Neural cell (in vitro differentiated cells): Measurements from ENCODE around the gene IKZF1. TPM values are rescaled to one million over a fixed set of nuclear protein-coding genes. Genes with fewer than 3 reads are reported as not detected.

ENCODE experiments used
- H2AFZ ChIP-seq: fragments of 200-600, 300-800 bp; sonication (generic), shearing (Covaris generic); 2 replicates; pipeline ENCODE4 v1.6.0; 2014; ENCODE audit warnings: low read depth, mild to moderate bottlenecking, antibody characterized with exemption, low read length, moderate library complexity
- H3F3A ChIP-seq: fragments of 200-600 bp; shearing (Covaris generic); 2 replicates; pipeline ENCODE4 v1.6.1; 2016; ENCODE audit warnings: mild to moderate bottlenecking, moderate library complexity, mixed read lengths, antibody characterized with exemption, low read length; ENCODE audit not compliant: insufficient read depth, poor library complexity, severe bottlenecking
- H3K27ac ChIP-seq: fragments of 200-600, 300-800 bp; sonication (generic), shearing (Covaris generic); 2 replicates; pipeline ENCODE4 v1.5.1; 2014; ENCODE audit warnings: mild to moderate bottlenecking, low read length, moderate library complexity
- H3K27me3 ChIP-seq: fragments of 300-800, 200-600 bp; sonication (generic), shearing (Covaris generic); 2 replicates; pipeline ENCODE4 v1.6.0; 2014; ENCODE audit warnings: mild to moderate bottlenecking, low read depth, low read length, moderate library complexity; ENCODE audit not compliant: insufficient read depth
- H3K36me3 ChIP-seq: fragments of 300-800, 200-600 bp; sonication (generic), shearing (Covaris generic); 2 replicates; pipeline ENCODE4 v1.5.1; 2014; ENCODE audit warnings: mild to moderate bottlenecking, antibody characterized with exemption, low read length, moderate library complexity; ENCODE audit not compliant: insufficient read depth
- H3K4me2 ChIP-seq: fragments of 300-800, 200-600 bp; sonication (generic), shearing (Covaris generic); 2 replicates; pipeline ENCODE4 v1.6.0; 2014; ENCODE audit warnings: mild to moderate bottlenecking, low read length
- H3K4me3 ChIP-seq: fragments of 300-800, 200-600 bp; sonication (generic), shearing (Covaris generic); 2 replicates; pipeline ENCODE4 v1.5.1; 2014; ENCODE audit warnings: mild to moderate bottlenecking, low read length, moderate library complexity
- H3K79me2 ChIP-seq: fragments of 200-600 bp; shearing (Covaris generic); replicated peaks from 2 replicates; pipeline ENCODE4 v1.6.0; 2014; ENCODE audit warnings: mild to moderate bottlenecking, low read length, moderate library complexity; ENCODE audit not compliant: insufficient read depth
- H3K9ac ChIP-seq: fragments of 300-800, 200-600 bp; sonication (generic), shearing (Covaris generic); 2 replicates; pipeline ENCODE4 v1.6.1; 2016; ENCODE audit warnings: mild to moderate bottlenecking, low read length, mixed read lengths
- H3K9me2 ChIP-seq: fragments of 200-600 bp; shearing (Covaris generic); 2 replicates; pipeline ENCODE4 v1.6.1; 2016; ENCODE audit warnings: mild to moderate bottlenecking, low read length, mixed read lengths; ENCODE audit not compliant: insufficient read depth
- H3K9me3 ChIP-seq: fragments of 200-600, 300-800 bp; sonication (generic), shearing (Covaris generic); 2 replicates; pipeline ENCODE4 v1.6.1; 2016; ENCODE audit warnings: mild to moderate bottlenecking, mixed run types, low read length, moderate library complexity, mixed read lengths
- H4K20me1 ChIP-seq: fragments of 200-600 bp; shearing (Covaris generic); 2 replicates; pipeline ENCODE4 v1.6.1; 2016; ENCODE audit warnings: mild to moderate bottlenecking, mixed run types; ENCODE audit not compliant: insufficient read depth
- EP300 ChIP-seq: fragments of 450-650 bp; conservative IDR thresholded peaks from 2 replicates; pipeline ENCODE4 v1.6.1; 2014; ENCODE audit warnings: antibody characterized with exemption, mild to moderate bottlenecking, moderate library complexity; ENCODE audit not compliant: poor library complexity, severe bottlenecking
- MXI1 ChIP-seq: fragments of 450-650 bp; conservative IDR thresholded peaks from 2 replicates; pipeline ENCODE4 v1.6.1; 2014; ENCODE audit warnings: antibody characterized with exemption, mild to moderate bottlenecking; ENCODE audit not compliant: poor library complexity, severe bottlenecking
- POLR2AphosphoS5 ChIP-seq: IDR thresholded peaks from 2 replicates; pipeline ENCODE4 v1.6.1; 2012
- RAD21 ChIP-seq: fragments of 450-650 bp; conservative IDR thresholded peaks from 2 replicates; pipeline ENCODE4 v1.6.1; 2014; ENCODE audit warnings: antibody characterized with exemption, mild to moderate bottlenecking, moderate library complexity
- SMC3 ChIP-seq: fragments of 450-650 bp; conservative IDR thresholded peaks from 2 replicates; pipeline ENCODE4 v1.6.1; 2014; ENCODE audit warnings: antibody characterized with exemption, mild to moderate bottlenecking, moderate library complexity; ENCODE audit not compliant: poor library complexity
- TAF1 ChIP-seq: IDR thresholded peaks from 2 replicates; pipeline ENCODE4 v1.6.1; 2012; ENCODE audit warnings: low read depth
- polyA plus RNA-seq: library from polyadenylated mRNA; depleted of rRNA; stranded (reverse); fragments of >200 nt; gene quantifications from 2 replicates; pipeline ENCODE4 v1.2.3, GENCODE V29; 2014
- TF ChIP-seq, protein P1 (sequence below): IDR thresholded peaks from 2 replicates; pipeline ENCODE4 v1.6.1; 2012; ENCODE audit warnings: borderline replicate concordance
- TF ChIP-seq, protein P2 (sequence below): fragments of 450-650 bp; IDR thresholded peaks from 2 replicates; pipeline ENCODE4 v1.5.1; 2014; ENCODE audit warnings: antibody characterized with exemption, mild to moderate bottlenecking, moderate library complexity; ENCODE audit not compliant: poor library complexity, severe bottlenecking

Gene IKZF1
- polyA plus RNA-seq, 1 donor from 2014 or later = 0.24 TPM

GRCh38 chr7:50332241-50333165 lies 28.0 kb downstream of the IKZF1 start:
- Histone ChIP-seq H3K9me2 (no peaks in the 10 kb centered on the region), H2AFZ (no peak overlapping the region), H3K79me2 (no peaks in the 10 kb centered on the region), H3K4me3 (no peak overlapping the region), H3F3A (no peaks in the 10 kb centered on the region), H3K27me3 (no peaks in the 10 kb centered on the region), H3K27ac (no peak overlapping the region), H4K20me1 (no peaks in the 10 kb centered on the region), H3K36me3 (no peaks in the 10 kb centered on the region), H3K9me3 (no peaks in the 10 kb centered on the region), H3K9ac (no peak overlapping the region), H3K4me2 (no peak overlapping the region)
- TF ChIP-seq, protein P1, sequence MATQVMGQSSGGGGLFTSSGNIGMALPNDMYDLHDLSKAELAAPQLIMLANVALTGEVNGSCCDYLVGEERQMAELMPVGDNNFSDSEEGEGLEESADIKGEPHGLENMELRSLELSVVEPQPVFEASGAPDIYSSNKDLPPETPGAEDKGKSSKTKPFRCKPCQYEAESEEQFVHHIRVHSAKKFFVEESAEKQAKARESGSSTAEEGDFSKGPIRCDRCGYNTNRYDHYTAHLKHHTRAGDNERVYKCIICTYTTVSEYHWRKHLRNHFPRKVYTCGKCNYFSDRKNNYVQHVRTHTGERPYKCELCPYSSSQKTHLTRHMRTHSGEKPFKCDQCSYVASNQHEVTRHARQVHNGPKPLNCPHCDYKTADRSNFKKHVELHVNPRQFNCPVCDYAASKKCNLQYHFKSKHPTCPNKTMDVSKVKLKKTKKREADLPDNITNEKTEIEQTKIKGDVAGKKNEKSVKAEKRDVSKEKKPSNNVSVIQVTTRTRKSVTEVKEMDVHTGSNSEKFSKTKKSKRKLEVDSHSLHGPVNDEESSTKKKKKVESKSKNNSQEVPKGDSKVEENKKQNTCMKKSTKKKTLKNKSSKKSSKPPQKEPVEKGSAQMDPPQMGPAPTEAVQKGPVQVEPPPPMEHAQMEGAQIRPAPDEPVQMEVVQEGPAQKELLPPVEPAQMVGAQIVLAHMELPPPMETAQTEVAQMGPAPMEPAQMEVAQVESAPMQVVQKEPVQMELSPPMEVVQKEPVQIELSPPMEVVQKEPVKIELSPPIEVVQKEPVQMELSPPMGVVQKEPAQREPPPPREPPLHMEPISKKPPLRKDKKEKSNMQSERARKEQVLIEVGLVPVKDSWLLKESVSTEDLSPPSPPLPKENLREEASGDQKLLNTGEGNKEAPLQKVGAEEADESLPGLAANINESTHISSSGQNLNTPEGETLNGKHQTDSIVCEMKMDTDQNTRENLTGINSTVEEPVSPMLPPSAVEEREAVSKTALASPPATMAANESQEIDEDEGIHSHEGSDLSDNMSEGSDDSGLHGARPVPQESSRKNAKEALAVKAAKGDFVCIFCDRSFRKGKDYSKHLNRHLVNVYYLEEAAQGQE = no peak
- no peak for TF ChIP-seq MXI1
- TF ChIP-seq, protein P2, sequence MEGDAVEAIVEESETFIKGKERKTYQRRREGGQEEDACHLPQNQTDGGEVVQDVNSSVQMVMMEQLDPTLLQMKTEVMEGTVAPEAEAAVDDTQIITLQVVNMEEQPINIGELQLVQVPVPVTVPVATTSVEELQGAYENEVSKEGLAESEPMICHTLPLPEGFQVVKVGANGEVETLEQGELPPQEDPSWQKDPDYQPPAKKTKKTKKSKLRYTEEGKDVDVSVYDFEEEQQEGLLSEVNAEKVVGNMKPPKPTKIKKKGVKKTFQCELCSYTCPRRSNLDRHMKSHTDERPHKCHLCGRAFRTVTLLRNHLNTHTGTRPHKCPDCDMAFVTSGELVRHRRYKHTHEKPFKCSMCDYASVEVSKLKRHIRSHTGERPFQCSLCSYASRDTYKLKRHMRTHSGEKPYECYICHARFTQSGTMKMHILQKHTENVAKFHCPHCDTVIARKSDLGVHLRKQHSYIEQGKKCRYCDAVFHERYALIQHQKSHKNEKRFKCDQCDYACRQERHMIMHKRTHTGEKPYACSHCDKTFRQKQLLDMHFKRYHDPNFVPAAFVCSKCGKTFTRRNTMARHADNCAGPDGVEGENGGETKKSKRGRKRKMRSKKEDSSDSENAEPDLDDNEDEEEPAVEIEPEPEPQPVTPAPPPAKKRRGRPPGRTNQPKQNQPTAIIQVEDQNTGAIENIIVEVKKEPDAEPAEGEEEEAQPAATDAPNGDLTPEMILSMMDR = no peak
- no peak for TF ChIP-seq POLR2AphosphoS5
- TF ChIP-seq EP300 = no peak
- TF ChIP-seq RAD21 = no peak
- no peak for TF ChIP-seq TAF1
- TF ChIP-seq SMC3 = no peak

DNA sequence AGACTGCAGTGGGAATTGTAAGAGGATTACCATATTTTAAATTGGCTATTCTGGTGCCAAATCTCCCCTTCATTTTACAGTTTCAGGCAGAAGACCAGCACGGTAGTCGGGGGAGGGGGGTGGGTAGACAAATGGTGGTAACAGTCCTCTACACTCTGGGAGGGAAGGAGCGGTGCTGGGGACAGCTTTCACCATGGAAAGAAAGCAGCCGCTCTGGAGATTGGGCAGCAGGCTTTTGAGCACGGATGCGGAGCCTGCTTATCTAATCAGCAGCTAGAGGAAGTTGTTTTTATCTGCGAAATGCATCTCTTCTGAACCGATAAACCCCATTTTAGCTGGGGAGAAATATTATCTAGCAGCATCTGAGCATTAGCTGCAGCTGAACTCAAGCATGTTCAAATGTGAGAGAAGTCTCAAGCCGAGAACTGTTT lies 28.7 kb downstream of the IKZF1 start:
- no peak overlapping the region for H2AFZ ChIP-seq
- H3K4me3 ChIP-seq = no peak overlapping the region
- no peak overlapping the region for H3K4me2 ChIP-seq
- no peaks in the 10 kb centered on the region for H3F3A ChIP-seq
- H3K36me3 ChIP-seq = no peaks in the 10 kb centered on the region
- no peaks in the 10 kb centered on the region for H4K20me1 ChIP-seq
- no peak overlapping the region for H3K9ac ChIP-seq
- TF ChIP-seq, protein P2 = no peak
- TF ChIP-seq SMC3 (no peak), POLR2AphosphoS5 (no peak), TAF1 (no peak)
- TF ChIP-seq, protein P1 = no peak
- H3K9me2 ChIP-seq = no peaks in the 10 kb centered on the region
- H3K27me3 ChIP-seq = no peaks in the 10 kb centered on the region
- no peak overlapping the region for H3K27ac ChIP-seq
- H3K9me3 ChIP-seq = no peaks in the 10 kb centered on the region
- H3K79me2 ChIP-seq = no peaks in the 10 kb centered on the region
